Activated CD4-positive, alpha-beta T cell treated with anti-CD3 and anti-CD28 coated beads, Interleukin-2, Interleukin-6, amounts not matched to agents 100 ng/mL and 50 ng/mL, durations not matched to agents 16 hours and 8 hours (primary cell): ENCODE results near the gene DHX40.
"Not testable (repeated sequence)": the region's sequence is repeated elsewhere in the genome, so short reads cannot be mapped to it uniquely, and the experiment has no call there.

Source experiments
- DNase-seq: peaks from one replicate; pipeline ENCODE4 v3.0.0-alpha.2; 2020

The DHX40 gene

GRCh38 chr17:59633658-59634359 is 68.4 kb downstream of the DHX40 start:
- no peak for DNase-seq

DNA sequence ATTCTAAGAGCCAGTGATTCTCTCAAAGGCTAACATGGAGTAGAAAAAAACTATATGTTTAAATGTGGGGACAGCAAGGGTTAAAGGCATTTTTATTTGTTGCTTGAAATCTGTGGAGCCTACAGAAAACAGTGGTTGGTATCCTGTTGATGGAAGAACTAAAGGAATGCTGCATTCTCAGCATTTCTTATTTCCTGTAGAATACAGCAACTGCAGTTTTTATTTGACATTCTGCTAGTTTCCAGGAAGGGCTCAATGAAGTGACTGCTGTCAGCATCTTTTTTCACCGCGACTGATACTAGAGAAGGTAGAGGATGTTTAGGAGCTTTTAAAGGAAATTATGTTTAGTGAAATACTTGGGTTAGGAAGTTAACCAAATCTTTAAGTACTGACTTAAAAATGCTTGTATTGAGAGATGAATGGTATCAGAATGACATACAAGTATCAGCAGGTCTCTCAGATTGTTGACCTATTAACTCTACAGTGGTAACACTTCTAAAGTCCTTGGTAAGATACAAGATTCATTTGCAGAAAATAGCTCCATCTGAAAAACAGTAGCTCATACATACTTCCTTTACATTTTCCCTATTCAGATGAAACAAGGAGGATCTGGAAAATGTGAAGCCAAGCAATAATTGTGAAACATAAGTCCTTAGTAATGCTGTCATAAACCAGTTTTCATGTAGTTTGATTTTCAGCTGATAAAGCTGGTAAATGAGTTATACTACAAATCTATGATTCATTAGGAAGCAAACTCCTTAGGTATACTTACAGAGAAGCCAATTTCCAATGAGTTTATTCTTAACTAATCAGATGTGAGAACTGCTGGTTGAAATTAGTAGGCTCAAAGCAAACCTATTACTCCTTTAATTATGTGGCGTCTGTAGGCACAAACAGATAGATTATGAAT is 69.5 kb downstream of the DHX40 start:
- peak; percentile 52 for DNase-seq

DNA sequence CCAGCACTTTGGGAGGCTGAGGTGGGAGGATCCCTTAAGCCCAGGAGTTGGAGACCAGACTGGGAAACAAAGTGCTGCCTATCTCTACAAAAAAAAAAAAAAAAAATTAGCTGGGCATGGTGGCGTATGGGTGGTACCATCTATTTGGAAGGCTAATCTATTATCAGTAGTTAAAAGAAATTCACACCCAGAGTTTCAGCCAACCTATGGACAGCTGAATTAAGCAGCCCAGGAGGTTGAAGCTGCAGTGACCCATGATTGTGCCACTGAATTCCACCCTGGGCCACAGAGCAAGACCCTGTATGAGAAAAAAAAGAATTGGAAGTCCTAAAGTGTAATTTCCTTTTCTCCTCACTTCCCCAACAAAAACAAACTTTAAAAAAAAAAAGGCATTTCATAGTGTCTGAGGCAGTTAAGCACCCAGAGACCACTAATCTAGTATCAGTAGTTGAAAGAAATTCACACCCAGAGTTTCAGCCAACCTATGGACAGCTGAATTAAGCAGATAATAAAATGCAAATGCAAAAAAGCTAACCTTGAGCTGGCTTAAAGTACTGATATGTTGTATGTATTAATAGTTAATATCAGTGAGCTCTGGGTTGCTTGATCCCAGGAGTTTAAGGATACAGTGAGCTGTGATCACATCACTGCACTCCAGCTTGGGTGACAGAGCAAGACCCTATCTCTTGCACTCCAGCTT is 72.4 kb downstream of the DHX40 start:
- DNase-seq = no peak

DNA sequence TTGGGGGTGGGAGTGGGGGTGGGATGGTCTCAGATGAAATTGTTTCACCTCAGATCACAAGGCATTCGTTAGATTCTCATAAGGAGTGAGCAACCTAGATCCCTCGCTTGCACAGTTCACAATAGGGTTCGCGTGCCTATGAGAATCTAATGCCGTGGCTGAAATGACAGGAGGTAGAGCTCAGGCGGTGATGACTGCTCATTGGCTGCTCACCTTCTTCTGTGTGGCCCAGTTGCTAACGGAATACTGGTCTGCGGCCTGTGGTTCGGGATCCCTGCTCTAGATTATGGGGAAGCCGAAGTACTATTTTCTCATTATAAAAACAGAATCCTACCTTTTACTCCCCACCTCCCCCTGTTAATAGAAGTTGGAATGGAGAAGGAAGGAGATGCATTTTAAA is 73.1 kb downstream of the DHX40 start:
- no peak for DNase-seq

DNA sequence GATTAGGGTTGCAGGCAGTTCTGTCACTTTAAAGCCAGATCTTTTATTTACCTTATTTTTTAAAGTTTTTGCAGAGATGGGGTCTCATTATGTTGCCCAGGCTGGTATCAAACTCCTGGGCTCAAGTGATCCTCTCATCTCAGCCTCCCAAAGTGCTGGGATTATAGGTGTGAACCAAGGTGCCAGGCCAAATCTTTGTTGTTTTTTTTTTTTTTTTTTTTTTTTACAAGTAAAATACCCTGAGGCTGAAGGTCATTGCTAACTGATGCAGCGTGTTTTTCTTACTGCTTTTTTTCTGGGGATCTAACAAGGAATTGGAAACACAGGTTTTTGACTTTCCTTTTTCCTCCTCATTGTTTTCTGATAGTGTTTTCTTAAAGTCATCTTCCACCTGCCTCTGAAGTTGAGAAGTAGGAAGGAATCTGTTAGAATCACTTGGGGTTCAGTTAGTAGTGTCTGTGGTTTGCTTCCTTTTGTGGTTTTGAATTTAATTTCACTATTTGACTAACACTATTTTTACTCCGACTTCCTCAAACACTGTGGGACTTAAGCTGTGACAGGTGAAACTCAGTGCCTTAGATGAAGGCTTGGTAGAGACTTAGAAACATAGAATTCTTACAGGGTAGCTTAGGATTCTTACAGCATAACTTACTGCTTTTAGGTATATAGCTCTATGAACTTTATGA is 76.5 kb downstream of the DHX40 start:
- peak; percentile 73 for DNase-seq

- DNase-seq = no peak
Observed at GRCh38 chr17:59642565-59642964, 77.2 kb downstream of the DHX40 start.

DNA sequence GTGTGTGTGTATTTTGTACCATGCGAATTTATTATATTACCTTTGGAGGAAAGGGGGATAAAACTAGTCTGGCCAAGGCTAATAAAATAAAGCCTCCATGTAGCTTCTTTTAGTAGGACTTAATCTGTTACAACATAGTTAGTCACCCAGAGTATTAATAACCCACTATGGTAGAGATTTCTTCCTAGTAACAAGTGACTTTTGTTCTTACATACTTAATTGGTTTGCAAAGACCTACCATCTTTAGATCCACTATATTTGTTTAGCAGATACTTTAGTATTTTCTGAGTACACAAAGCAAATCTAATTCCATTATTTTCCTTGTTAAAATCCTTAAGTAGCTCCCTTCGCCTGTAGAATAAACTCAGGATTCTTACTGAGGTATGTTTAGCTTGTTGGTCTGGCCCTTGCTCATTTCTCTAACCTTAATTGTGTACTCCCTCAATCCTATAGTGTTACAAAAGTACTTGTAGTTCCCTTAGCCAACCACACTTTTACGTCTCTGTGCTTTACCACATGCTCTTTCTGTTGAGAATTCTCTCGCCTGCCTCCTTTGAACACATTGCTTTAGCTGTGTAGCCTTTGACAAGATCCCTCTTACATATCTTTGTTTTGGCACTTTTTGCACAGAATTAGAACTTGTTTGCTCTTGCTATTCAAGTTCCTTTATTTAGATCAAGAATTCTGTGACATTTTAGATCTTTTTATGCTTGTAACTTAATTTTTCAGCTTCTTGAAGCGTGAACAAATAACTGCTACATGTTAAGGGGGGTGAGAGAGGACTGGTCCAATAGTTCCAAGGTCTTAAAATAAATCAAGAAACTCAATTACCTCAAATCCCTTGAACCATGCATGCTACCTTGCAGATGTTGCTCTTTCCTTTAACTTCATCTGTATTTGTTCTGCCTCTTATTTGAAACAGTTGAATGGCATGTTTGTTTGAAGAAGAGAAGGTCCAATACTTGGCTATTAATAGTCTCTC is 78.0 kb downstream of the DHX40 start:
- DNase-seq = no peak

DNA sequence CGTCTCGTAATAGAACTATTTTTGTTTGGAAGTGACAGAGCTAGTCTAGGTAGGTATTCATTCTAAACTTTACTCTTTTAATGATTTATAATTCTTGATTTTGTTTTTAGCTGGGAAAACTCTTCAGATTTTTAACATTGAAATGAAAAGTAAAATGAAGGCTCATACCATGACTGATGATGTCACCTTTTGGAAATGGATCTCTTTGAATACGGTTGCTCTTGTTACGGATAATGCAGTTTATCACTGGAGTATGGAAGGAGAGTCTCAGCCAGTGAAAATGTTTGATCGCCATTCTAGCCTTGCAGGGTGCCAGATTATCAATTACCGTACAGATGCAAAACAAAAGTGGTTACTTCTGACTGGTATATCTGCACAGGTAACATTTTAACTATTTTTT is 81.9 kb downstream of the DHX40 start:
- no peak for DNase-seq

GRCh38 chr17:59649886-59650285 is 84.5 kb downstream of the DHX40 start:
- DNase-seq = no peak

- DNase-seq = no peak
Observed at GRCh38 chr17:59650642-59651041, 85.2 kb downstream of the DHX40 start.

DNA sequence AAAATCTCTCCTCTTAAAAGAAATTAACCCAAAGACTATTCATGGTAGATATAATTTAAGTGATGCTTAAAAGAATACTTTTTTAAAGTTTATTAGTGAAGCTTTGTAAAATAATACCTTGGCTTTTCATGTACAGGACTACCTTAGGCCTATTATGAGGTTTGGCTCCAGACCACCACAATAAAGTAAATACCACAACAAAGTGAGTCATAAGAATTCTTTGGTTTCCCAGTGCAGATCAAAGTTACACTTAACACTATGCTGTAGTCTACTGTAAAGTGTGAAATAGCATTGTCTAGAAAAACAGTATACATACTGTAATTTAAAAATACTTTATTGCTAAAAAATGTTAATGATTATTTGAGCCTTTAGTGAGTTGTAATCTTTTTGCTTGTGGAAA is 85.9 kb downstream of the DHX40 start:
- DNase-seq = peak; percentile 35

DNA sequence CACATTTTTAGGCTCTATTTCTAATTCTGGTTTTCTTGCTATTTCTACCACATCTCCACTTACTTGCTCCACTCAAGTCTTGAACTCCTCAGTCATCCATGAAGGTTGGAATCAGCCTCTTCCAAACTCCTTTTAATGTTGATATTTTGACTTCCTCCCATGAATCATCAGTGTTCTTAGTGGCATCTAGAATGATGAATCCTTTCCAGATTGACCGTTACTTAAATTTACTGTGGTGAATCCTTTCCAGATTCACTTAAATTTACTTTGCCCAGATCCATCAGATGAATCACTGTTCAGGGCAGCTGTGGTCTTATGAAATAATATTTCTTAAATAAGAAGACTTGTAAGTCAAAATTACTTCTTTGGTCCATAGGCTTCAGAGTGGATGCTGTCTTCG is 86.7 kb downstream of the DHX40 start:
- no peak for DNase-seq

GRCh38 chr17:59656624-59657023 is 91.2 kb downstream of the DHX40 start:
- DNase-seq = not testable (repeated sequence)
